ENCODE measurements around the gene FNDC11.

Gene FNDC11

DNA sequence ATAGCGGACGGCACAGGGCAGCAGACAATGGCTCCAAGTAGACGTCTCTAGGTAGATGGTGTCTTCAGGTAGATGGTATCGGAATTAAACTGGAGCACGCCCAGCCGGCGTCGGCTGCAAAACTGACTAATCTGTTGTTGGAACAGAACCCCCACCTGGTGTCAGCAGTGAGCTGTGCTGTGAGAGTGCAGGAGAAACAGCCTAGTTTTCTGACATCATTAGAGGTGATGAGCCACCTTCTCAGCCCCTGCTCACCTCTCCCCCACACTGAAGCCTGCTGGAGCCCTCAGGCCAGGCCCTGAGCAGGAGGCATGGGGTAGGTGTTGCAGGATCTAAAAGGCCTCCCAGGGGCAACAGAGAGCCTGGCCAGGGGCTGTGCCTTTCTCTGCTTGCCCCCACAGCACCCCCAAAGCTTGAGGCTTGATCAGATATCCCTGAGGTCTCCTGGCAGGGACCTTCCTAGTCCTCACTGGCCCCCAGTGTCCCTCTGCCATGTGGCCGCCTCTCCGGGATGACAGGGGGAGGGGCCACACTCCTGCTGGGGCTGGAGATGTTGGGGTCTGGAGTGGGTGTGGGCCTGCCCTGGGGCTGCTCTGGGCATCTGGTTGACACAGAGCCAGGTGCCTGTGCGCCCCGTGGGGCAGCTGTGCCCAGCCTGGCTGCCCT is 27.0 kb downstream of the FNDC11 start:
- peak; percentile 78 for DNase-seq (ENCODE audit: low spot score)

- no peak for DNase-seq (ENCODE audit: low spot score)
Observed at GRCh38 chr20:63582382-63583063, 28.6 kb downstream of the FNDC11 start.

- DNase-seq (ENCODE audit: low spot score): no peak
Observed at GRCh38 chr20:63585616-63586565, 31.9 kb downstream of the FNDC11 start.

- no peak for DNase-seq (ENCODE audit: low spot score)
Observed at GRCh38 chr20:63586797-63587196, 32.8 kb downstream of the FNDC11 start.

- no peak for DNase-seq (ENCODE audit: low spot score)
Observed at GRCh38 chr20:63587256-63587655, 33.3 kb downstream of the FNDC11 start.

- no peak for DNase-seq (ENCODE audit: low spot score)
Observed at GRCh38 chr20:63587776-63588591, 34.0 kb downstream of the FNDC11 start.

DNA sequence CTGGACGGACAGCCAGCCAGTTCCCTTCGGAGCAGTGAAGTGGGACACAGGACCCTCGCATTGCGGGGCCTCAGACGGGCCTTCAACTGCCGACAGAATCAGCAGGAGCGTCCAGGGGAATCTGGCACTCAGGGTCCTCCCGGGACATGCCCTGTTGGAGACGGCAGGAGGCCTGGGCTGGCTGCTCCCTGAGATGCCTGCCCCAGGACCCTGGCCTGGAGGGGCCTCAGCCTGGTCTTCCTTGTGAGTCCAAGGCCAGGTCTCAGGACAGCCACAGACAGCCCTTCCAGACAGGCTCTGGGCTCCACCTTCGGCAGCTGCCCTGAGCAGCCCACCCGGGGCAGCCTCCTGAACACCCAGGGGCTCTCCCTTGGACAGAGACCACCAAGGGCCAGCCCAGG is 34.7 kb downstream of the FNDC11 start:
- no peak for DNase-seq (ENCODE audit: low spot score)

- DNase-seq (ENCODE audit: low spot score): no peak
Observed at GRCh38 chr20:63589261-63590217, 35.6 kb downstream of the FNDC11 start.

DNA sequence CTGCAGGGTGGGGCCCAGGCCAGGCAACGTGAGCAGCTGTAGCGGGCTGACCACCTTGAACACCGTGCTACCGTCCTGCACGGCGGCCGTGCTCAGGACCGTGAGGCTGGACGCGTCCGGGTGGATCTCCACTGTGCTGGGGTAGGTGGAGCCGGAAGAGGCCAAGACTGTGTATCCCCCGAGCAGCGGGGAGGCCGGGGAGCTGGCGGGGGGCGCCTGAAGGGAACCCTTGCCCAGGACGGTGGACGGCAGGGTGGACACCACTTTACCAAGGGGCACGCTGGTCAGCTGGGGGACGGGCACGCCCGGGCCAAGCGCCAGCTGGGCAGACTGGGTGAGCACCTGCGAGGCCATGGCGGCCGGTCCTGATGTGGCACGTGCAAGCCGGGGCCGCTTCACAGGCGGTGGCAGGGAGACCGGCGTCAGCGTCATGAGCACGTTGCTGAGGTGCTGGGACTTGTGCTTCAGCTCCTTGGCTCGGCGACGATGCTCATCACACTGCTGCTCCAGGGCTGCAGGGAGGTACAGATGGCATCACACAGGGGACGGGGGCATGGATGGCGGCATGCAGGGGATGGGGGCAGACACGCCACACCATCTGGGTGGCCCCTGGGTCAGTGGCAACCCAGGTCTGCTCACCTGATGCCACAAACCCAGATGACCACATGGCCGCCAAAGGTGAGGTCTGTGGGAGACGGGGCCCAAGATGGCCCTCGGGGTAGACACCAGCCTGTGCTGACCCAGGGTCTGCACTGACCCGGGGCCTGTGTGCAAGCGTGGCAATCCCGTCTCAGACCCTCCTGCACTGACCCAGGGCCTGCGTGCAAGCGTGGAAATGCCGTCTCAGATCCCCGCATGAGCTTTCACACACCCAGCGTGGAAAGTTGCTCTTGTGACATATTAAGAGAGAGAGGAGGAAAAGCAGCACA is 36.5 kb downstream of the FNDC11 start:
- no peak for DNase-seq (ENCODE audit: low spot score)

- DNase-seq (ENCODE audit: low spot score): no peak
Observed at GRCh38 chr20:63591147-63591533, 37.2 kb downstream of the FNDC11 start.

DNA sequence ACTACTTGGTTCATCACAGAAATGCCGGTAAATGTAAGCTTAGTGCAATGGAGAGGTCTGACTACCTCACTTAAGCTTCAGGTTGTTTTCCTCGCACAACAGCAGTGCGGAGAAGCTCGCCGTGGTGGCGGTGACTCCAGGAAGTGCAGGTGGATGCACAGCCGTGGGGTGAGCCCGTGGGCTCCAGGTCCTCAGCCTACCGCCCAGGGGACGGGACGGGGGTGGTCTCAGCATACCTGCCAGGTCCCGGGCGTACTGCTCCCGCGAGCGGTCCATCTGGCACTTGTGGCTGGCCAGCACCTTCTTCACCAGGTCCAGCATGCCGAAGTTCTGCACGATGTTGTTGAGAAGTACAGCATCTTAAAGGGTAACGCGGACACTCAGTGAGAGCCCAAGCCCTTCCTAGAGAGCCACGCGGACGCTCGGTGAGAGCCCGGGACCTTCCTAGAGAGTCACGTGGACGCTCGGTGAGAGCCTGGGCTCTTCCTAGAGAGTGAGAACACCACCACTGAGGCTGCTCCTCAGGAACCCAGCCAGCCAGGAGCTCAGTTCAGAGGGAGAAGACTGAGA is 37.9 kb downstream of the FNDC11 start:
- DNase-seq (ENCODE audit: low spot score): no peak

DNA sequence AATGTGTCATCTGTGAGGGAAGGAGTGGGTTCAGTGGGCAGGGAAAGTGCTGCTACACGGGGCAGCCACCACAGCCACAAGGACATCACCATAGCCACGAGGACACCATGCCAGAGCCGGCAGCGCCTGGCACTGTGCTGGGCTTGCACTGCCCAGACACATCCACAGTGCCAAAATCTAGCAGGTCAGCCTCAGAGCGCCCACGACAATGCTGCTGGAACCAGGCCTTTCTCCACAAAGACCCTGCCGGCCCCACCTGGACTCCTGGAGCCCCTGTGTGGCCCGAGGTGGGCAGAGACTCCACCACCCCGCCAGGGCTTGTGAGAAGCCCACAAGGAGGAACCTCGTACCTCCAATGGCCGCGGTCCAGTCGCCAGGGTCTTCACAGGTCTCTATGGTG is 38.7 kb downstream of the FNDC11 start:
- no peak for DNase-seq (ENCODE audit: low spot score)

GRCh38 chr20:63594043-63594561 is 40.1 kb downstream of the FNDC11 start:
- DNase-seq (ENCODE audit: low spot score): no peak

DNA sequence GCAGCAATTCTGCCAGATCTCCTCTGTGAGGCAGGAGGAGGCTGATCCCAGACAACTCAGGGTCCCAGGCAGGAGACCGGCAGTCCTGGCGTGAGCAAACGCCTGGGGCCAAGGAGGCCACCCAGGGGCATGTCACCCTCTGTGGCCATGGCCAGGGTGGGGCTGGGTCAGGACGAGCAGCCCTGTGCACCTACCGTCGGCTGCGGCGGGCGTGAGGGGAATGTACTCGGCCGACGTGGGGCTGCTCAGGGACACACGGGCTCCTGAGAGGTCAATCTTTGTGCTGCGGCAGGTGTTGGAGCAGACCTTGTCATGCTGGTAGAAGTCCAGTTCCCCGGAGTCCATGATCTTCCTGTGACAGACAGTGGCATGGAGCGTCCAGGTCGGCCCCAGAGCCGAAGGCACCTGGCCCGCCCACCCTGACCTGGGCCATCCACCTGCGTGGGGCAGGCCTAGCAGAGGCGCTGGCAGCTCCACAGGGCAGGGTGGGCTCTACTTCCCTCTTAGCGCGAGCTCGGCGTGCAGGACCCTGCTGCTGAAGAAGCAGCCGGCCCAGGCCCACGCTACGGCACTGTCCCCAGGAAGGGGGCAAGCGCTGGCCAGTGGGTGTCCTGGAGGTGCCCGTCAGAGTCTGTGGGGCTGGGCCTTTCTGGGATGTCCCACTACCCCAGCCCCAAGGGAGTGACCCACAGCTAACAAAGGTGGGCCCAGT is 41.6 kb downstream of the FNDC11 start:
- no peak for DNase-seq (ENCODE audit: low spot score)

DNA sequence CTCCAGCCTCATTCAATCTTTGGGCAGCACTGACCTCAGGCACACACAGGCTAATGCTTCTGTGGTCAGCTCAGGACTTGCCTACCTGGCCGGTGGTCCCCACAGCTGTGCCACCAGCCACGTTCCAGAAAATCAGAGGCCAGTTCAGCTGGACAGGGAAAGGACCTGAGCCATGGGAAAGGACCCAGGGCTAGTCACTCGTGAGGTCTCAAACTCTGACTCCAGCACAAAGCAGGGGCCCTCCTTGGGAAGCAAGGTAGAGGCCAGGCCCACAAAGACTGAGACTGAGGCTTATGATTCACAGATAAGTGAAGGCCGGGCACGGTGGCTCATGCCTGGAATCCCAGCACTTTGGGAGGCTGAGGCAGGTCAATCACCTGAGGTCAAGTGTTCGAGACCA is 42.5 kb downstream of the FNDC11 start:
- no peak for DNase-seq (ENCODE audit: low spot score)

GRCh38 chr20:63597651-63598478 is 43.9 kb downstream of the FNDC11 start:
- DNase-seq (ENCODE audit: low spot score): no peak

All from D341Med (cell line).